CD4-positive, alpha-beta T cell treated with Interleukin-12 subunit alpha and Interleukin-12 subunit beta, for 1 hour (primary cell): ENCODE measurements around the gene VPS26C.

Experiments
- DNase-seq: peaks from one replicate; pipeline ENCODE4 v3.0.0-alpha.2; 2020

The VPS26C gene

DNA sequence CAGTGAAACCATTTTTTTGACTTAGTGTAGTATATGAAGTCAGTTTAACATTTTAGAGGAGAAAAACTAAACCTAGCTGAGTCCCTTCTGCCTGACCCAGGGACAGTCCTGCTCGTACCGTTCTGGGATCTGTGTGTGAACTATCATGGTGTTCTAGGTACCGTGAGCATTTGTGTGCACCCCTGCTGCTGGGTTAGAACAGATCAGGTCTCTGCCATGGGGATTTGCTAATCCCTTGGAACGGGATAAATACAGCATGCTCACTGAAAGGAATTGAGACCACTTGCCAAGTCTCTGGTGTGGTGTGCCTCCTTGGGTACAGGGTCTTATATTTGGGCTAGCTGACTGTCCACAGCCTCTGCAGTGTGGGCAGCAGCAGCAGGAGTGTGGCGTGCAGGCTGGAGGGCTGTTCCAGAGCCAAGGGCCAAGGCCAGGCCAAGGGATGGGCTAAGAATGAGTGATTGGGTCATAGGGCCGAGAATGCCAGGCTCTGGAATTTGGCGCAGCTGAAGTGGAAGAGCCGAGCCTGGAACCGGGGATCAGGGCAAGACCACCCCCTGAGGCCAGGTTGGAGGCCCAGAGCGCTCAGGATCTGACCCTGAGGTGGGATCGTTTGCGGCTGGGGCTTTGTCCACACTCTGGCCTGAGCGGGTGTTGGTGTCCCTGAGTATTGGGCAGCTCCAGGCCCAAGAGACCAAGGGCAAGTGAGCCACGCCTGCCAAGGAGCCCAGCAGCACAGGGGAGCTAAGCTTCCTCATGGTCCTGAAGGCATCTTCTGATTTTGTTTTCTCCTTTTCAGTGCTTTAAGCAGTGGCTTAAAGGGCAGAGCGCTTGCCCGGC is 66.3 kb downstream of the VPS26C start:
- no peak for DNase-seq

- DNase-seq, result no peak
Measured at GRCh38 chr21:37199057-37199924, 67.8 kb downstream of the VPS26C start.

DNA sequence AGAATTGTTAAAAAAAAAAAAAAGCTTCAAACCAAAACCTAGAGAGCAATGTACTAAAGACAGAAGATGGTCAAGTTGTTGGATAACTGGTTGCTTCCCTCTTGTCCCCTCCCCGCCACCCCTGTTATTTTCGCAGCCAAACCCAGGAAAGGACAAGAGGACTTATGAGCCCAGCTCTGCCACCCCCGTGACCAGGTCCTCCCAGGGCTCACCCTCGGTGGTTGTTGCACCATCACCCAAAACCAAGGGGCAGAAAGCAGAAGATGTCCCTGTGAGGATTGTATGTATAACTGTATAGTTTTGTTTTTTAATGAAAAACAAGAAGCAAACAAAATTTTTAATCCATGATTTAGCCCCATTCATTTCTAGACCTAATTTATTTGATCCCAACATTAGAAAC is 69.4 kb downstream of the VPS26C start:
- no peak for DNase-seq

GRCh38 chr21:37196847-37197246 is 70.3 kb downstream of the VPS26C start:
- DNase-seq, result no peak

DNA sequence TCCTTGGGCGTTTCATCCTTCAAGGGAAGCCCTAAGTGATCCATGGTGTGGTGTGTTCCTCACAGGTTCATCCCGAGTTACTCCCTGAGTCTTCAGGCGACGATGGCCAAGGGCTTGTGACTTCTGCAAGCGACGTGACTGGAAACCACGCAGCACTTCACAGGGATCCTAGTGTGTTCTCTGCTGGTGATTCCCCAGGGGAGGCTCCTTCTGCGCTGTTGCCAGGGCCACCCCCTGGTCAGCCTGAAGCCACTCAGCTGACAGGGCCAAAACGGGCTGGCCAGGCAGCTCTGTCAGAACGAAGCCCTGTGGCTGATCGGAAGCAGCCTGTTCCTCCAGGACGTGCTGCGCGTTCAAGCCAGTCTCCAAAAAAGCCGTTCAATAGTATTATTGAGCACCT is 71.5 kb downstream of the VPS26C start:
- no peak for DNase-seq

GRCh38 chr21:37195059-37195458 is 72.1 kb downstream of the VPS26C start:
- DNase-seq, result no peak

GRCh38 chr21:37193676-37194075 is 73.5 kb downstream of the VPS26C start:
- DNase-seq, result no peak

- DNase-seq, result no peak
Measured at GRCh38 chr21:37193006-37193405, 74.1 kb downstream of the VPS26C start.

DNA sequence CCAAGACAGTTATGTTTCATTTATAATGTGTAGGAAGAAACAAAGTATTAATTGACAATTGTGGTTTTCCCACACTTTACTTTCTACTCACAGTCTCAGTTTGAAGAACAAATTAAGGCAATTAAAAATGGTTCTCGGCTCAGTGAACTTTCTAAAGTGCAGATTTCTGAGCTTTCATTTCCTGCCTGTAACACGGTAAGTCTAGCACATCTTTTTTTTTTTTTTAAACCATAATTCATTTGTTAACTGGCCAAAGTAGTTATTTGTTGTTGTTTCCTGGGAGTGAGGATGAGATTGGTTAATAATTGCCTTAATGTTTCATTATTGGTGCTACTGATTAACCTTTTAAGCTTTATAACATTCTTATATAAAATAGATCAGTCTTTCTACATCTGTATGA is 75.1 kb downstream of the VPS26C start:
- DNase-seq, result no peak

DNA sequence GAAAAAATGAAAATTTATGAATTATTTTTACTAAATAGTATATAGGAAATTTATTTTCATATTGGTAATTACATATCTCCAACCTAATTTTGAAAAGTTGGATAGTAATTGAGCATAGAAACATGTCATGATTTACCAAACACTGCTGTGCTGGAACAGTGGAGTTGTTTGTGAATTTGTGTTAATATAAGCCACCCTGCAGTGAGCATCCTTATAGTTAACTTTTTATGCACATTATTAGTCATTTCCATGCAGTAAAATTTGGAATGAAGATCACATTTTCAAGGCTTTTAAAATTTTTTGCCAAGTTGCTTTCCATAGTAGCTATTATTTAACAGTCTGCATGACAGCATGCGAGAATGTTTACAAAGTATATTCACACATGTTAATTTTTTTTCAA is 78.3 kb downstream of the VPS26C start:
- DNase-seq, result no peak

DNA sequence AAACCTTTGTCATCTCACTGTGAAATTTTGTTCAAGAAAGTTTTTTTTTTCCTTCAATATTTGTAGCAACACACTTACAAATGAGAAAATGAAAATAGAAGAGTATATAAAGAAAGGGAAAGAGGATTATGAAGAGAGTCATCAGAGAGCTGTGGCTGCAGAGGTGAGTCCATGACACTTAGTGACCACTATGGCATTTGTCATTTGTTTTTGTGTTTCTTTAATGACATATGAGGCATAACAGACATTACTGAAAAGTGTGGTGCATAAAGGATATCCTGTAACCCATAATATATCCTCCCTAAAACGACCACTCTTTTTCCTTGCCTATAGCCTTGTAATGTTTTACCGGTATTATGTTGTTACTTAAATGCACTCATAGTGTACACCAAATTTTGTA is 80.2 kb downstream of the VPS26C start:
- DNase-seq, result no peak

- no peak for DNase-seq
Measured at GRCh38 chr21:37184784-37185593, 82.1 kb downstream of the VPS26C start.

GRCh38 chr21:37183749-37184148 is 83.4 kb downstream of the VPS26C start:
- no peak for DNase-seq

- DNase-seq, result no peak
Measured at GRCh38 chr21:37182222-37182621, 84.9 kb downstream of the VPS26C start.

- no peak for DNase-seq
Measured at GRCh38 chr21:37181059-37181458, 86.1 kb downstream of the VPS26C start.

DNA sequence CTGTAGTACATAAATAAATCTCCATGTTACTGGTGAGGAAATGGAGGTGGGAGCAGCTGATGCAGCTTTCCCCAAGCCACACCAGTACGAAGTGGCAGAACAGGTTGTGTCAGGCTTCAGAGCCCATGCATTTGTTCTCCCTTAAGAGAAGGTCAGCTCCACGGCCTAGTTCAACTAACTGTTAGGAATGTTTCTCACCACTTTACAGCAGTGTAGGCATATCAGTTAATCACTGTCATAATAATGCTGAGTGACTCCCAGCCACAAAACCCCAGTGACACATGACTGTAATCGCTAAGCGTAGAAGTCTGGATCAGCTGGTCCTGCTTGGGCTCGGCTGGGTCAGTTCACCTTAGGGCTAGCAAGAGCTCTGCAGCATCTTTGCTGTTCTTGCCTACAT is 90.4 kb downstream of the VPS26C start:
- DNase-seq, result no peak
